ENCODE measurements around the gene ST7. TPM values are rescaled to one million over a fixed set of nuclear protein-coding genes. Genes with fewer than 3 reads are reported as not detected.
"Not testable (repeated sequence)": the region's sequence is repeated elsewhere in the genome, so short reads cannot be mapped to it uniquely, and the experiment has no call there.

ST7 gene
- total RNA-seq, 2 experiments from 2014 or later: 8.4 to 10.2 TPM

- Mint-ChIP-seq H3K27me3 (no peaks in the 10 kb centered on the region), H3K9me3 (no peaks in the 10 kb centered on the region), H3K4me1 (no peaks in the 10 kb centered on the region), H3K36me3 (peaks cover 1% of the 10 kb centered on the region), H3K27ac (no peak overlapping the region), H3K4me3 (no peak overlapping the region)
- no peak for DNase-seq
These were observed 265.4 kb downstream of the ST7 start for GRCh38 chr7:117218700-117219099.

GRCh38 chr7:117219485-117219884 lies 266.2 kb downstream of the ST7 start:
- Mint-ChIP-seq H3K27me3 (no peaks in the 10 kb centered on the region), H3K27ac (no peak overlapping the region), H3K4me3 (no peak overlapping the region), H3K4me1 (no peaks in the 10 kb centered on the region), H3K9me3 (no peaks in the 10 kb centered on the region), H3K36me3 (peaks cover 1% of the 10 kb centered on the region)
- DNase-seq: no peak

GRCh38 chr7:117220836-117221235 lies 267.5 kb downstream of the ST7 start:
- no peaks in the 10 kb centered on the region for H3K9me3 Mint-ChIP-seq
- no peaks in the 10 kb centered on the region for H3K27me3 Mint-ChIP-seq
- no peak for DNase-seq
- H3K4me1 Mint-ChIP-seq: no peaks in the 10 kb centered on the region
- peaks cover 1% of the 10 kb centered on the region for H3K36me3 Mint-ChIP-seq
- H3K4me3 Mint-ChIP-seq: no peak overlapping the region
- H3K27ac Mint-ChIP-seq: no peak overlapping the region

GRCh38 chr7:117225536-117225935 lies 272.2 kb downstream of the ST7 start:
- H3K27me3 Mint-ChIP-seq: no peaks in the 10 kb centered on the region
- no peak for DNase-seq
- H3K4me1 Mint-ChIP-seq: no peaks in the 10 kb centered on the region
- peaks cover 1% of the 10 kb centered on the region for H3K36me3 Mint-ChIP-seq
- H3K27ac Mint-ChIP-seq: no peak overlapping the region
- no peak overlapping the region for H3K4me3 Mint-ChIP-seq
- H3K9me3 Mint-ChIP-seq: no peaks in the 10 kb centered on the region

- Mint-ChIP-seq H3K4me1 (no peaks in the 10 kb centered on the region), H3K9me3 (peaks cover 5% of the 10 kb centered on the region), H3K4me3 (no peak overlapping the region), H3K27ac (no peak overlapping the region), H3K27me3 (no peaks in the 10 kb centered on the region), H3K36me3 (peaks cover 1% of the 10 kb centered on the region)
- DNase-seq: no peak
These were observed 273.8 kb downstream of the ST7 start for GRCh38 chr7:117227091-117227490.

GRCh38 chr7:117229350-117229749 lies 276.0 kb downstream of the ST7 start:
- DNase-seq: no peak
- Mint-ChIP-seq H3K4me3 (no peak overlapping the region), H3K27me3 (no peaks in the 10 kb centered on the region), H3K27ac (no peak overlapping the region), H3K9me3 (peaks cover 8% of the 10 kb centered on the region), H3K4me1 (no peaks in the 10 kb centered on the region), H3K36me3 (no peaks in the 10 kb centered on the region)

GRCh38 chr7:117230276-117231046 lies 277.2 kb downstream of the ST7 start:
- H3K4me3 Mint-ChIP-seq: no peak overlapping the region
- DNase-seq: no peak
- peaks cover 2% of the 10 kb centered on the region for H3K27me3 Mint-ChIP-seq
- H3K4me1 Mint-ChIP-seq: no peaks in the 10 kb centered on the region
- no peak overlapping the region for H3K27ac Mint-ChIP-seq
- no peaks in the 10 kb centered on the region for H3K36me3 Mint-ChIP-seq
- H3K9me3 Mint-ChIP-seq: peaks cover 10% of the 10 kb centered on the region

- H3K9me3 Mint-ChIP-seq: peaks cover 10% of the 10 kb centered on the region
- no peak for DNase-seq
- H3K27ac Mint-ChIP-seq: no peak overlapping the region
- no peak overlapping the region for H3K4me3 Mint-ChIP-seq
- peaks cover 3% of the 10 kb centered on the region for H3K27me3 Mint-ChIP-seq
- no peaks in the 10 kb centered on the region for H3K36me3 Mint-ChIP-seq
- no peaks in the 10 kb centered on the region for H3K4me1 Mint-ChIP-seq
These were observed 277.7 kb downstream of the ST7 start for GRCh38 chr7:117231047-117231359.

- H3K4me3 Mint-ChIP-seq: no peak overlapping the region
- H3K9me3 Mint-ChIP-seq: peaks cover 4% of the 10 kb centered on the region
- H3K27me3 Mint-ChIP-seq: peaks cover 11% of the 10 kb centered on the region
- no peaks in the 10 kb centered on the region for H3K4me1 Mint-ChIP-seq
- H3K27ac Mint-ChIP-seq: no peak overlapping the region
- no peaks in the 10 kb centered on the region for H3K36me3 Mint-ChIP-seq
- DNase-seq: no peak
These were observed 284.3 kb downstream of the ST7 start for GRCh38 chr7:117237646-117238045.

- peaks cover 4% of the 10 kb centered on the region for H3K9me3 Mint-ChIP-seq
- peaks cover 11% of the 10 kb centered on the region for H3K27me3 Mint-ChIP-seq
These were observed 285.2 kb downstream of the ST7 start for GRCh38 chr7:117238472-117238871.

GRCh38 chr7:117238937-117239336 lies 285.6 kb downstream of the ST7 start:
- Mint-ChIP-seq H3K4me1 (no peaks in the 10 kb centered on the region), H3K27ac (no peak overlapping the region), H3K4me3 (no peak overlapping the region), H3K36me3 (no peaks in the 10 kb centered on the region), H3K27me3 (peaks cover 11% of the 10 kb centered on the region), H3K9me3 (peaks cover 2% of the 10 kb centered on the region)
- DNase-seq: no peak

More at GRCh38 chr7:117238472-117238871, 285.2 kb downstream of the ST7 start:
- H3K27ac Mint-ChIP-seq: no peak overlapping the region
- H3K4me1 Mint-ChIP-seq: no peaks in the 10 kb centered on the region
- no peak overlapping the region for H3K4me3 Mint-ChIP-seq
- no peaks in the 10 kb centered on the region for H3K36me3 Mint-ChIP-seq
- DNase-seq: no peak

- no peak overlapping the region for H3K27ac Mint-ChIP-seq
- no peak for DNase-seq
- H3K4me1 Mint-ChIP-seq: no peaks in the 10 kb centered on the region
- no peaks in the 10 kb centered on the region for H3K36me3 Mint-ChIP-seq
- H3K4me3 Mint-ChIP-seq: no peak overlapping the region
- H3K27me3 Mint-ChIP-seq: peaks cover 8% of the 10 kb centered on the region
- H3K9me3 Mint-ChIP-seq: no peaks in the 10 kb centered on the region
These were observed 287.8 kb downstream of the ST7 start for GRCh38 chr7:117241088-117241487.

GRCh38 chr7:117243390-117243789 lies 290.1 kb downstream of the ST7 start:
- Mint-ChIP-seq H3K4me3 (no peak overlapping the region), H3K36me3 (no peaks in the 10 kb centered on the region), H3K4me1 (no peaks in the 10 kb centered on the region), H3K9me3 (no peaks in the 10 kb centered on the region), H3K27ac (no peak overlapping the region), H3K27me3 (peaks cover 8% of the 10 kb centered on the region)
- DNase-seq: no peak

- not testable (repeated sequence) for H3K4me1 Mint-ChIP-seq, H3K27me3 Mint-ChIP-seq, H3K9me3 Mint-ChIP-seq
These were observed 292.4 kb downstream of the ST7 start for GRCh38 chr7:117245703-117246102.

GRCh38 chr7:117247809-117248208 lies 294.5 kb downstream of the ST7 start:
- H3K4me3 Mint-ChIP-seq: no peak overlapping the region
- H3K27ac Mint-ChIP-seq: no peak overlapping the region
- DNase-seq: no peak
- no peaks in the 10 kb centered on the region for H3K4me1 Mint-ChIP-seq
- H3K9me3 Mint-ChIP-seq: no peaks in the 10 kb centered on the region
- H3K36me3 Mint-ChIP-seq: no peaks in the 10 kb centered on the region
- H3K27me3 Mint-ChIP-seq: peaks cover 3% of the 10 kb centered on the region

More at GRCh38 chr7:117245703-117246102, 292.4 kb downstream of the ST7 start:
- H3K27ac Mint-ChIP-seq, H3K36me3 Mint-ChIP-seq, DNase-seq, H3K4me3 Mint-ChIP-seq: not testable (repeated sequence)

GRCh38 chr7:117248829-117249228 lies 295.5 kb downstream of the ST7 start:
- no peaks in the 10 kb centered on the region for H3K9me3 Mint-ChIP-seq
- no peak for DNase-seq
- no peak overlapping the region for H3K27ac Mint-ChIP-seq
- no peaks in the 10 kb centered on the region for H3K36me3 Mint-ChIP-seq
- no peaks in the 10 kb centered on the region for H3K4me1 Mint-ChIP-seq
- peaks cover 3% of the 10 kb centered on the region for H3K27me3 Mint-ChIP-seq
- no peak overlapping the region for H3K4me3 Mint-ChIP-seq
